Activated T-cell treated with anti-CD3 and anti-CD28 coated beads for 24 hours (primary cell): ENCODE measurements around the gene ATP9A.

Experiments used
- DNase-seq: peaks from one replicate; pipeline ENCODE4 v3.0.0-alpha.2; 2020; ENCODE audit warnings: low read depth

Gene ATP9A

GRCh38 chr20:51625105-51625504 is 143.1 kb downstream of the ATP9A start:
- no peak for DNase-seq

- DNase-seq, result peak; percentile 60
Observed at GRCh38 chr20:51624157-51624731, 143.9 kb downstream of the ATP9A start.

GRCh38 chr20:51623255-51623654 is 144.9 kb downstream of the ATP9A start:
- DNase-seq, result no peak

- no peak for DNase-seq
Observed at GRCh38 chr20:51622004-51622874, 146.0 kb downstream of the ATP9A start.

GRCh38 chr20:51620432-51620831 is 147.8 kb downstream of the ATP9A start:
- DNase-seq, result no peak

- DNase-seq, result no peak
Observed at GRCh38 chr20:51616060-51616459, 152.1 kb downstream of the ATP9A start.

GRCh38 chr20:51614687-51615086 is 153.5 kb downstream of the ATP9A start:
- DNase-seq, result no peak

- DNase-seq, result no peak
Observed at GRCh38 chr20:51613580-51613979, 154.6 kb downstream of the ATP9A start.

- no peak for DNase-seq
Observed at GRCh38 chr20:51612896-51613295, 155.3 kb downstream of the ATP9A start.

- DNase-seq, result no peak
Observed at GRCh38 chr20:51611625-51611890, 156.6 kb downstream of the ATP9A start.

GRCh38 chr20:51610761-51611624 is 157.2 kb downstream of the ATP9A start:
- DNase-seq, result no peak

- no peak for DNase-seq
Observed at GRCh38 chr20:51610111-51610510, 158.1 kb downstream of the ATP9A start.

GRCh38 chr20:51609251-51609650 is 158.9 kb downstream of the ATP9A start:
- DNase-seq, result no peak

GRCh38 chr20:51608061-51608460 is 160.1 kb downstream of the ATP9A start:
- DNase-seq, result no peak

- no peak for DNase-seq
Observed at GRCh38 chr20:51607170-51607569, 161.0 kb downstream of the ATP9A start.

- DNase-seq, result no peak
Observed at GRCh38 chr20:51604851-51605250, 163.3 kb downstream of the ATP9A start.

GRCh38 chr20:51602131-51602530 is 166.1 kb downstream of the ATP9A start:
- no peak for DNase-seq

GRCh38 chr20:51600950-51601349 is 167.2 kb downstream of the ATP9A start:
- no peak for DNase-seq

- DNase-seq, result no peak
Observed at GRCh38 chr20:51600016-51600420, 168.2 kb downstream of the ATP9A start.

- DNase-seq, result no peak
Observed at GRCh38 chr20:51598556-51598955, 169.6 kb downstream of the ATP9A start.

- DNase-seq, result no peak
Observed at GRCh38 chr20:51597389-51598231, 170.6 kb downstream of the ATP9A start.
